ENCODE results near the gene STPG3. TPM values are rescaled to one million over a fixed set of nuclear protein-coding genes. Genes with fewer than 3 reads are reported as not detected.

The STPG3 gene
- total and polyA plus RNA-seq, 2 of the 8 experiments (the other 6 are each of a cell fraction or from before 2014, with no cell fraction given) = not detected

GRCh38 chr9:137214620-137215019 lies 36.5 kb upstream of the STPG3 start:
- Histone ChIP-seq H2BK15ac (ENCODE audit: low read length) (no peak overlapping the region), H3K9me3 (ENCODE audit: insufficient read depth in 2 of 2, low read depth in 1 of 2, low read length in 1 of 2) (no peaks in the 10 kb centered on the region), H3K27me3 (replicated peaks in 1 of 4; ENCODE audit: control insufficient read depth in 3 of 4, extremely low read depth in 1 of 4, insufficient read depth in 3 of 4, low read length in 3 of 4) (no peaks in the 10 kb centered on the region), H3K23ac (ENCODE audit: insufficient read length) (no peak overlapping the region), H3K4ac (replicated peaks; ENCODE audit: insufficient read length, low read depth, low read length) (no peak overlapping the region), H2AFZ (ENCODE audit: low read length) (no peak overlapping the region), H3K36me3 (ENCODE audit: control insufficient read depth in 2 of 4, insufficient read depth in 4 of 4, low read length in 3 of 4) (peaks cover 0 to 22% (median 7%) of the 10 kb centered on the region in 4 experiments; a peak in 7 of 8 replicates), H3K4me1 (replicated peaks in 1 of 4; ENCODE audit: control insufficient read depth in 3 of 4, insufficient read depth in 4 of 4, low read length in 3 of 4) (peaks cover 0 to 6% (median 4%) of the 10 kb centered on the region in 4 experiments; a peak in 5 of 7 replicates), H3K18ac (ENCODE audit: extremely low read depth, low read length) (no peak overlapping the region), H3K9ac (replicated peaks in 1 of 4; ENCODE audit: extremely low read depth in 1 of 4, low read depth in 3 of 4, low read length in 3 of 4) (no peak overlapping the region), H3K27ac (ENCODE audit: low read depth, low read length) (no peak overlapping the region), H3K4me2 (ENCODE audit: insufficient read depth in 1 of 2, low read depth in 2 of 2, low read length in 2 of 2) (no peak overlapping the region), H3K14ac (ENCODE audit: insufficient read length) (no peak overlapping the region), H4K91ac (replicated peaks; ENCODE audit: insufficient read length, low read length) (no peak overlapping the region), H3K4me3 (ENCODE audit: extremely low read depth in 1 of 4, insufficient read depth in 2 of 4, low read depth in 3 of 4, low read length in 4 of 4) (no peak overlapping the region), H2AK5ac (ENCODE audit: low read depth, low read length) (no peak overlapping the region), H2BK12ac (ENCODE audit: low read depth, low read length) (no peak overlapping the region), H4K8ac (ENCODE audit: extremely low read depth, insufficient read depth, low read length) (no peak overlapping the region), H4K20me1 (replicated peaks in 1 of 2; ENCODE audit: control insufficient read depth in 1 of 2, insufficient read depth in 2 of 2, low read length in 2 of 2) (peaks cover 0 to 15% of the 10 kb centered on the region in 2 experiments), H3K56ac (replicated peaks; ENCODE audit: insufficient read length, low read depth, low read length) (no peak overlapping the region), H3K79me2 (ENCODE audit: control insufficient read depth in 1 of 2, insufficient read depth in 2 of 2, low read length in 2 of 2) (no peaks in the 10 kb centered on the region), H4K5ac (ENCODE audit: insufficient read length, low read depth, low read length) (no peak overlapping the region), H2BK5ac (ENCODE audit: low read depth, low read length) (no peak overlapping the region), H2BK20ac (ENCODE audit: low read length) (no peak overlapping the region), H3K79me1 (ENCODE audit: low read depth, low read length) (no peaks in the 10 kb centered on the region; the same call in 1 of the 2 replicates), H3K23me2 (ENCODE audit: low read depth, low read length) (no peaks in the 10 kb centered on the region), H2BK120ac (replicated peaks; ENCODE audit: low read depth, low read length) (no peak overlapping the region)
- FAIRE-seq (no peak), DNase-seq (ENCODE audit: low read depth in 1 of 2, low spot score in 2 of 2) (no peak)
- ChIA-PET POLR2A (ENCODE audit: partially characterized antibody) (interaction anchor here (0.9 to 69.9 kb wide), 9 partner anchors 5 to 99 kb away, joined by 3 to 1462 read pairs (median 12); partner anchors contain the start of genes ANAPC2, CYSRT1, NDOR1 and NELFB), CTCF (ENCODE audit: partially characterized antibody) (interaction anchor here (0.8 to 4.0 kb wide), 15 partner anchors 8 to 189 kb away, joined by 3 to 31 read pairs (median 4); partner anchors contain the start of genes ANAPC2, CYSRT1, RNF208 and RNF224)
- WGBS, 2 experiments (ENCODE audit: extremely low coverage in 1 of 2, insufficient coverage in 1 of 2, insufficient read length in 1 of 2, insufficient replicate concordance in 2 of 2, low coverage in 1 of 2, low lambda C conversion rate in 2 of 2, missing lambda C conversion rate in 1 of 2) = 87% methylated on average over 13 of the region's 19 CpGs; no CpG with 5 or more reads in 1 of the 2 experiments
- no peak for TF ChIP-seq CHD2 (IDR thresholded peaks at IDR 0.05; ENCODE audit: low read length)
- no peak for TF ChIP-seq E2F6 (IDR thresholded peaks at IDR 0.05)
- TF ChIP-seq JUN (IDR thresholded peaks at IDR 0.05; ENCODE audit: low read depth, low read length) = no peak
- TF ChIP-seq RNF2 (IDR thresholded peaks at IDR 0.05; ENCODE audit: borderline replicate concordance, low read depth, low read length, missing control alignments, poor library complexity, severe bottlenecking) = no peak
- no peak for TF ChIP-seq ATF3 (IDR thresholded peaks at IDR 0.05; ENCODE audit: insufficient read depth, low read depth, low read length)
- TF ChIP-seq TAF7 (optimal IDR thresholded peaks at IDR 0.05; ENCODE audit: borderline replicate concordance, low read depth, low read length) = no peak
- TF ChIP-seq ATF2 (IDR thresholded peaks at IDR 0.05; ENCODE audit: low read length) = no peak
- no peak for TF ChIP-seq HDAC6 (IDR thresholded peaks at IDR 0.05; ENCODE audit: low read depth, low read length)
- no peak for TF ChIP-seq KDM4A (IDR thresholded peaks at IDR 0.05; ENCODE audit: low read depth, low read length, severe bottlenecking)

Measured in H1 (cell line).